Mononuclear cell (primary cell): ENCODE results near the gene ZNF284. TPM values are rescaled to one million over a fixed set of nuclear protein-coding genes. Genes with fewer than 3 reads are reported as not detected.
"Not testable (repeated sequence)": the region's sequence is repeated elsewhere in the genome, so short reads cannot be mapped to it uniquely, and the experiment has no call there.

Experiments
- H3K27me3 ChIP-seq: 2 replicates; pipeline ENCODE4 v1.6.0; 2011; ENCODE audit warnings: low read length, control low read depth; ENCODE audit not compliant: insufficient read depth
- H3K4me1 ChIP-seq: 2 replicates; pipeline ENCODE4 v1.5.1; 2011; ENCODE audit warnings: mild to moderate bottlenecking, low read length, control low read depth; ENCODE audit not compliant: insufficient read depth
- H3K4me3 ChIP-seq: 2 replicates; pipeline ENCODE4 v1.5.1; 2011; ENCODE audit warnings: mild to moderate bottlenecking, low read length, moderate library complexity
- H3K9me3 ChIP-seq: 2 replicates; pipeline ENCODE4 v1.5.1; 2011; ENCODE audit warnings: low read depth, mild to moderate bottlenecking, control low read depth, low read length
- total RNA-seq: library from RNA; depleted of rRNA; stranded (reverse); fragments of >200 nt; gene quantifications from one replicate; pipeline ENCODE4 v1.2.3, GENCODE V29; 2012

Gene ZNF284
- total RNA-seq, 1 donor, result 0.73 TPM

GRCh38 chr19:44072543-44073401, 813 bp downstream of the ZNF284 start:
- Histone ChIP-seq H3K9me3 (peaks cover 14% of the 10 kb centered on the region), H3K27me3 (no peaks in the 10 kb centered on the region), H3K4me3 (peak overlapping the region; percentile 55), H3K4me1 (peaks cover 16% of the 10 kb centered on the region)

DNA sequence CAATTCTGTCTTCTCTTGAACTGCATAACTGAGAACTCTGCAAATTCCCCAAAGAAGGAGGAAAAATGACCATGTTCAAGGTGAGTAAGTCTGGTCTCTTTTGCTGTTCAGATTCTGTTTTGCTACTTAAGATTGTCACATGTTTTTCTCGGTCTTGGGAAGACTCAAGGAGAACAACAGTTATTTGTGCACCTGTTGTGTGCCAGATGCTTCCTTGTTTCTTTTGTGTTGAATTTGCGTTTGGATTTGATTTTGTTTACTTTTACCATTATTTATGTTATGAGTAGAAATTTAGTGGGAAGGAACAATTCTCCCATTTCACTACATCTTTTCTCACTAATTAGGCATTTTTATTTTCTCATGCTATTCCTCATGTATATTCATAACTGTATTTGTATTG, 4.4 kb downstream of the ZNF284 start:
- Histone ChIP-seq H3K4me3 (no peak overlapping the region), H3K9me3 (no peaks in the 10 kb centered on the region), H3K27me3 (no peaks in the 10 kb centered on the region), H3K4me1 (peaks cover 14% of the 10 kb centered on the region)

GRCh38 chr19:44092108-44092507, 20.1 kb downstream of the ZNF284 start:
- H3K27me3 ChIP-seq, result no peaks in the 10 kb centered on the region
- H3K4me1 ChIP-seq, result peaks cover 10% of the 10 kb centered on the region
- no peak overlapping the region for H3K4me3 ChIP-seq
- H3K9me3 ChIP-seq, result no peaks in the 10 kb centered on the region

- H3K27me3 ChIP-seq, result no peaks in the 10 kb centered on the region
- H3K4me1 ChIP-seq, result peaks cover 10% of the 10 kb centered on the region
- peak within 1 kb of the TSS; percentile 74 for H3K4me3 ChIP-seq
- no peaks in the 10 kb centered on the region for H3K9me3 ChIP-seq
These were observed 22.2 kb downstream of the ZNF284 start, which contains the start of gene ZNF224 for GRCh38 chr19:44093931-44094765. Gene ZNF224 (plus strand): TSS chr19:44094361. CDS start chr19:44097874, 3,513 bp downstream.

GRCh38 chr19:44107751-44108150, 35.8 kb downstream of the ZNF284 start:
- H3K4me1 ChIP-seq, result peaks cover 6% of the 10 kb centered on the region
- peaks cover 64% of the 10 kb centered on the region for H3K9me3 ChIP-seq
- H3K27me3 ChIP-seq, result no peaks in the 10 kb centered on the region
- no peak overlapping the region for H3K4me3 ChIP-seq

- no peaks in the 10 kb centered on the region for H3K27me3 ChIP-seq
- no peak overlapping the region for H3K4me3 ChIP-seq
- peaks cover 50% of the 10 kb centered on the region for H3K9me3 ChIP-seq
- peaks cover 17% of the 10 kb centered on the region for H3K4me1 ChIP-seq
These were observed 37.5 kb downstream of the ZNF284 start for GRCh38 chr19:44109458-44109857.

- Histone ChIP-seq H3K9me3 (peaks cover 34% of the 10 kb centered on the region), H3K4me3 (no peak overlapping the region), H3K27me3 (no peaks in the 10 kb centered on the region), H3K4me1 (peaks cover 19% of the 10 kb centered on the region)
These were observed 40.0 kb downstream of the ZNF284 start for GRCh38 chr19:44111910-44112463.

GRCh38 chr19:44112802-44113137, 40.8 kb downstream of the ZNF284 start:
- Histone ChIP-seq H3K9me3 (peaks cover 26% of the 10 kb centered on the region), H3K4me3 (peak overlapping the region; percentile 61), H3K27me3 (no peaks in the 10 kb centered on the region), H3K4me1 (peaks cover 19% of the 10 kb centered on the region)

DNA sequence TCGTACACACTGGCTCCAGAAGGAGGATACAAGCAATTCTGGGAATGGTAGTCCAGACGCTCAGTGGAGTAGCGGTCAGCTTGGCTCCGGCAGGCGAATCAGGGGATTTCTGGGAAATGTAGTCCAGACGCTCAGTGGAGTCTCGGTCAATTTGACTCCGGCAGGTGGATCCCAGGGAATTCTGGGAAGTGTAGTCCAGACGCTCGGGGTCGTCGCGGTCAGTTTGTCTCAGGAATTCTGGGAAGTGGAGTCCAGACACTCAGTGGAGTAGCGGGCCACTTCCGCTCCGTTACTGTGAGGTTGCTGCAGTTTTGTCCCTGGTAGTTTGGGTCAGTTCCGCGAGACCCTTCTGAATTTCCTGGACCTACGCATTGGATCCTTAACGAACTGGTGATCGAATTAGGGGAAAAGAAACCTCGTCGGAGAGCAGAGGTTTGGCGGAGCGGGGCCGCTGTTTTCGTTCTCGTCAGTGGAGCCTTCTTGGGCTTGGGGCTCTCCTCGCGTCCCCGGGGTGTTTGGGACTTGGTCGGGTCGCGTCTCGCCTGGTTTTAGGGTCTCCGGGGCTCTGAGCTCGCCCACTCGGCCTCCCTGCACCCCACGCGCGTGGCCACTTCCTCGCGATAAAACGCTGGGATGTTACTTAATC, 41.3 kb downstream of the ZNF284 start, which contains the start of gene ZNF225:
ZNF225 (plus strand) TSS at position 262 of the 646 bp plus-strand sequence. CDS start 2,429 bp downstream, outside the sequence.
- Histone ChIP-seq H3K9me3 (peaks cover 21% of the 10 kb centered on the region), H3K27me3 (no peaks in the 10 kb centered on the region), H3K4me3 (peak within 1 kb of the TSS; percentile 61)

GRCh38 chr19:44113784-44114390, 41.9 kb downstream of the ZNF284 start:
- Histone ChIP-seq H3K4me3 (peak overlapping the region; percentile 61), H3K4me1 (peaks cover 19% of the 10 kb centered on the region), H3K27me3 (no peaks in the 10 kb centered on the region)

More for the DNA sequence above, 41.3 kb downstream of the ZNF284 start, which contains the start of gene ZNF225:
- peaks cover 19% of the 10 kb centered on the region for H3K4me1 ChIP-seq

GRCh38 chr19:44121162-44121561, 49.2 kb downstream of the ZNF284 start:
- not testable (repeated sequence) for H3K4me1 ChIP-seq, H3K27me3 ChIP-seq, H3K4me3 ChIP-seq
- H3K9me3 ChIP-seq, result peaks cover 19% of the 10 kb centered on the region

More at GRCh38 chr19:44113784-44114390, 41.9 kb downstream of the ZNF284 start:
- H3K9me3 ChIP-seq, result peaks cover 15% of the 10 kb centered on the region

DNA sequence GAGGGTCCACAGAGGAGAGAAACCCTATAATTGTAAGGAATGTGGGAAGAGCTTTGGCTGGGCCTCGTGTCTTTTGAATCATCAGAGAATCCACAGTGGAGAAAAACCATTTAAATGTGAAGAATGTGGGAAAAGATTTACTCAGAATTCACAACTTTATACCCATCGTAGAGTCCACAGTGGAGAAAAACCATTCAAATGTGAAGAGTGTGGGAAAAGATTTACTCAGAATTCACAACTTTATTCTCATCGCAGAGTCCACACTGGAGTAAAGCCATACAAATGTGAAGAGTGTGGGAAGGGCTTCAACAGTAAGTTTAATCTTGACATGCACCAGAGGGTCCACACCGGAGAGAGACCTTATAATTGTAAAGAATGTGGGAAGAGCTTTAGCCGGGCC, 60.0 kb downstream of the ZNF284 start:
- Histone ChIP-seq H3K4me3 (no peak overlapping the region), H3K27me3 (no peaks in the 10 kb centered on the region), H3K4me1 (no peaks in the 10 kb centered on the region), H3K9me3 (peaks cover 55% of the 10 kb centered on the region)
